Ishikawa (cell line): Measurements from ENCODE around the gene RIN2.

Experiments
- CEBPB ChIP-seq: IDR thresholded peaks from 2 replicates; pipeline ENCODE4 v1.6.1; 2012
- CREB1 ChIP-seq: IDR thresholded peaks from 2 replicates; pipeline ENCODE4 v1.6.1; 2012; ENCODE audit warnings: low read depth
- EGR1 ChIP-seq: IDR thresholded peaks from 2 replicates; pipeline ENCODE4 v1.6.1; 2012
- EP300 ChIP-seq: IDR thresholded peaks from 2 replicates; pipeline ENCODE4 v1.6.1; 2012; ENCODE audit warnings: borderline replicate concordance
- NFIC ChIP-seq: IDR thresholded peaks from 2 replicates; pipeline ENCODE4 v1.6.1; 2012
- RAD21 ChIP-seq: IDR thresholded peaks from 2 replicates; pipeline ENCODE4 v1.6.1; 2012; ENCODE audit warnings: low read depth
- YY1 ChIP-seq: IDR thresholded peaks from 2 replicates; pipeline ENCODE4 v1.6.1; 2012; ENCODE audit warnings: low read depth
- TF ChIP-seq, protein P1 (sequence below): IDR thresholded peaks from 2 replicates; pipeline ENCODE4 v1.6.1; 2012
- TF ChIP-seq, protein P2 (sequence below): IDR thresholded peaks from 2 replicates; pipeline ENCODE4 v1.6.1; 2012; ENCODE audit warnings: low read depth, mild to moderate bottlenecking
- TF ChIP-seq, protein P3 (sequence below): IDR thresholded peaks from 2 replicates; pipeline ENCODE4 v1.6.1; 2012

DNA sequence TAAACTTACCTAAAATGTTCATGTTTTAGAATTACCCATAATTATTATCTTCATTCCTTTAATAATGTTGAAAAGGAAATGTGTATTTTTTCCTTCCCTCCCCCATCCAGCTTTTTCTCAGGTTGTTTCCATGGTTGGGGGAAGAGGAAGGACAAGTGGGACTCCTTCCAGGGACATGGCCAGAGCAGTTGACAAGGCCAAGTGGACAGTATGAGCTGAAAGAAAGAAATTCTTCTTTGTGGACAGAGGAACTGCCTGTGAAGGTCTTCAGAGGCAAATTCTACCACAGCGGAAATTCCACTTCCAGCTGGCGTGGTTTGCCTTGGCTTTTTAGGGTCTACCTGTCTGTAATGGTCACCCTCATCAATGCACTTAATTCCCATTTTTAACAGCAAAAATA, 33.8 kb downstream of the RIN2 start:
- no peak for TF ChIP-seq EP300
- TF ChIP-seq, protein P1, sequence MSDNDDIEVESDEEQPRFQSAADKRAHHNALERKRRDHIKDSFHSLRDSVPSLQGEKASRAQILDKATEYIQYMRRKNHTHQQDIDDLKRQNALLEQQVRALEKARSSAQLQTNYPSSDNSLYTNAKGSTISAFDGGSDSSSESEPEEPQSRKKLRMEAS: no peak
- no peak for TF ChIP-seq RAD21
- TF ChIP-seq, protein P2, sequence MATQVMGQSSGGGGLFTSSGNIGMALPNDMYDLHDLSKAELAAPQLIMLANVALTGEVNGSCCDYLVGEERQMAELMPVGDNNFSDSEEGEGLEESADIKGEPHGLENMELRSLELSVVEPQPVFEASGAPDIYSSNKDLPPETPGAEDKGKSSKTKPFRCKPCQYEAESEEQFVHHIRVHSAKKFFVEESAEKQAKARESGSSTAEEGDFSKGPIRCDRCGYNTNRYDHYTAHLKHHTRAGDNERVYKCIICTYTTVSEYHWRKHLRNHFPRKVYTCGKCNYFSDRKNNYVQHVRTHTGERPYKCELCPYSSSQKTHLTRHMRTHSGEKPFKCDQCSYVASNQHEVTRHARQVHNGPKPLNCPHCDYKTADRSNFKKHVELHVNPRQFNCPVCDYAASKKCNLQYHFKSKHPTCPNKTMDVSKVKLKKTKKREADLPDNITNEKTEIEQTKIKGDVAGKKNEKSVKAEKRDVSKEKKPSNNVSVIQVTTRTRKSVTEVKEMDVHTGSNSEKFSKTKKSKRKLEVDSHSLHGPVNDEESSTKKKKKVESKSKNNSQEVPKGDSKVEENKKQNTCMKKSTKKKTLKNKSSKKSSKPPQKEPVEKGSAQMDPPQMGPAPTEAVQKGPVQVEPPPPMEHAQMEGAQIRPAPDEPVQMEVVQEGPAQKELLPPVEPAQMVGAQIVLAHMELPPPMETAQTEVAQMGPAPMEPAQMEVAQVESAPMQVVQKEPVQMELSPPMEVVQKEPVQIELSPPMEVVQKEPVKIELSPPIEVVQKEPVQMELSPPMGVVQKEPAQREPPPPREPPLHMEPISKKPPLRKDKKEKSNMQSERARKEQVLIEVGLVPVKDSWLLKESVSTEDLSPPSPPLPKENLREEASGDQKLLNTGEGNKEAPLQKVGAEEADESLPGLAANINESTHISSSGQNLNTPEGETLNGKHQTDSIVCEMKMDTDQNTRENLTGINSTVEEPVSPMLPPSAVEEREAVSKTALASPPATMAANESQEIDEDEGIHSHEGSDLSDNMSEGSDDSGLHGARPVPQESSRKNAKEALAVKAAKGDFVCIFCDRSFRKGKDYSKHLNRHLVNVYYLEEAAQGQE: no peak
- no peak for TF ChIP-seq YY1
- no peak for TF ChIP-seq CEBPB
- TF ChIP-seq EGR1: no peak
- TF ChIP-seq NFIC: no peak
- TF ChIP-seq, protein P3, sequence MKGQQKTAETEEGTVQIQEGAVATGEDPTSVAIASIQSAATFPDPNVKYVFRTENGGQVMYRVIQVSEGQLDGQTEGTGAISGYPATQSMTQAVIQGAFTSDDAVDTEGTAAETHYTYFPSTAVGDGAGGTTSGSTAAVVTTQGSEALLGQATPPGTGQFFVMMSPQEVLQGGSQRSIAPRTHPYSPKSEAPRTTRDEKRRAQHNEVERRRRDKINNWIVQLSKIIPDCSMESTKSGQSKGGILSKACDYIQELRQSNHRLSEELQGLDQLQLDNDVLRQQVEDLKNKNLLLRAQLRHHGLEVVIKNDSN: no peak
- TF ChIP-seq CREB1: no peak
